GM21737 (cell line): Measurements from ENCODE around the gene PRDM15.

Source experiments
- ATAC-seq: cut with Tn5 transposase; IDR thresholded peaks from one replicate; pipeline ENCODE4 v1.9.1; 2021; ENCODE audit warnings: mild to moderate bottlenecking, moderate library complexity; ENCODE audit not compliant: unreplicated experiment

The PRDM15 gene

GRCh38 chr21:41888749-41889376 lies 9.7 kb upstream of the PRDM15 start:
- ATAC-seq, result no peak

- no peak for ATAC-seq
Observed at GRCh38 chr21:41887667-41888066, 8.5 kb upstream of the PRDM15 start.

GRCh38 chr21:41886328-41886727 lies 7.2 kb upstream of the PRDM15 start:
- ATAC-seq, result no peak

GRCh38 chr21:41885341-41886024 lies 6.3 kb upstream of the PRDM15 start:
- ATAC-seq, result no peak

GRCh38 chr21:41884501-41885030 lies 5.4 kb upstream of the PRDM15 start:
- no peak for ATAC-seq

GRCh38 chr21:41883582-41883981 lies 4.4 kb upstream of the PRDM15 start:
- no peak for ATAC-seq

- no peak for ATAC-seq
Observed at GRCh38 chr21:41881051-41881450, 1.9 kb upstream of the PRDM15 start.

- no peak for ATAC-seq
Observed at GRCh38 chr21:41880153-41880552, 1.0 kb upstream of the PRDM15 start.

- ATAC-seq, result peak; percentile 50
Observed at GRCh38 chr21:41878831-41879189, 334 bp downstream of the PRDM15 start.

- ATAC-seq, result peak; percentile 15
Observed at GRCh38 chr21:41877901-41878830, 978 bp downstream of the PRDM15 start.

- ATAC-seq, result no peak
Observed at GRCh38 chr21:41876928-41877652, 2.1 kb downstream of the PRDM15 start.

GRCh38 chr21:41876396-41876795 lies 2.7 kb downstream of the PRDM15 start:
- ATAC-seq, result no peak

GRCh38 chr21:41875086-41875485 lies 4.1 kb downstream of the PRDM15 start:
- no peak for ATAC-seq

GRCh38 chr21:41874611-41875010 lies 4.5 kb downstream of the PRDM15 start:
- ATAC-seq, result no peak

- ATAC-seq, result no peak
Observed at GRCh38 chr21:41873426-41873825, 5.7 kb downstream of the PRDM15 start.

- no peak for ATAC-seq
Observed at GRCh38 chr21:41873005-41873404, 6.1 kb downstream of the PRDM15 start.

- ATAC-seq, result no peak
Observed at GRCh38 chr21:41871293-41872030, 7.7 kb downstream of the PRDM15 start.

- no peak for ATAC-seq
Observed at GRCh38 chr21:41869771-41870170, 9.4 kb downstream of the PRDM15 start.

GRCh38 chr21:41868062-41868710 lies 11.0 kb downstream of the PRDM15 start:
- peak; percentile 42 for ATAC-seq

GRCh38 chr21:41867313-41867712 lies 11.8 kb downstream of the PRDM15 start:
- ATAC-seq, result no peak
